Transverse colon (tissue), 4 donors: ENCODE data around the gene CTNNA1. TPM values are rescaled to one million over a fixed set of nuclear protein-coding genes. Genes with fewer than 3 reads are reported as not detected.
A peak's percentile ranks its signal among the peaks of the same experiment; 100 is the strongest.

ENCODE experiments used
- DNase-seq: peaks from one replicate; pipeline ENCODE4 v3.0.0-alpha.2; 2019
- H3K27ac ChIP-seq, 4 donors: fragments of 200-600 bp; sonication (generic); 2 replicates each; pipeline ENCODE4 v1.5.1; 2016 to 2018; ENCODE audit warnings: inconsistent platforms in 4 of 4
- H3K27me3 ChIP-seq: fragments of 200-600 bp; sonication (generic); 2 replicates; pipeline ENCODE4 v1.5.1; 2017; ENCODE audit warnings: inconsistent platforms
- H3K36me3 ChIP-seq, 4 donors: fragments of 200-600 bp; sonication (generic); 2 replicates each; pipeline ENCODE4 v1.5.1; 2017 to 2019; ENCODE audit warnings: inconsistent platforms in 4 of 4
- H3K4me1 ChIP-seq, 4 donors: fragments of 200-600 bp; sonication (generic); 2 replicates each; pipeline ENCODE4 v1.5.1; 2017 to 2020; ENCODE audit warnings: inconsistent platforms in 4 of 4
- H3K4me3 ChIP-seq, 4 donors: fragments of 200-600 bp; sonication (generic); 1 replicate in 1 of 4; 2 replicates in 3 of 4; pipeline versions ENCODE4 v1.5.1 to v1.6.1; 2017 to 2019; ENCODE audit warnings: inconsistent platforms in 4 of 4
- H3K9me3 ChIP-seq, 2 donors: fragments of 200-600 bp; sonication (generic); 2 replicates each; pipeline ENCODE4 v1.5.1; 2017 to 2019; ENCODE audit warnings: inconsistent platforms in 2 of 2
- EP300 ChIP-seq: sonication (generic); formaldehyde crosslinking; IDR thresholded peaks from one replicate; pipeline ENCODE4 v1.6.1; 2017; ENCODE audit warnings: antibody characterized with exemption, low read depth
- POLR2A ChIP-seq: fragments of 450-650 bp; IDR thresholded peaks from one replicate; pipeline ENCODE4 v1.6.1; 2016; ENCODE audit warnings: antibody characterized with exemption, mild to moderate bottlenecking, moderate library complexity
- POLR2AphosphoS5 ChIP-seq, 3 donors: sonication (generic); formaldehyde crosslinking; IDR thresholded peaks; one replicate each; pipeline ENCODE4 v1.6.1; 2016; ENCODE audit warnings: antibody characterized with exemption in 3 of 3
- WGBS, 2 donors: methylation state at CpG; one replicate each; pipeline ENCODE4 v1.1.5; 2018; ENCODE audit warnings: low coverage in 1 of 2; 5-methylcytosine and 5-hydroxymethylcytosine counted together
- in situ Hi-C, 4 donors: fragments of 200-750 bp; cut with MboI; loops; one replicate each; pipeline versions ENCODE4 v1.15.0 to v1.15.1; 2017; ENCODE audit warnings: low sequenced_read_pairs in 3 of 4, low pct_ligation_motif_present in 1 of 4, low pct_unique_long_range_greater_than_20kb in 1 of 4
- intact Hi-C: fragments of 100-400 bp; cut with DNase I; formaldehyde crosslinking; loops from one replicate; pipeline ENCODE4 v1.15.1; 2023; ENCODE audit warnings: low total_unique reads
- total RNA-seq, 4 donors: library from RNA; depleted of rRNA; stranded (reverse); fragments of >200 nt; gene quantifications; one replicate each; pipeline ENCODE4 v1.1.0, GENCODE V29; 2016
- TF ChIP-seq, protein P1 (sequence below), 5 experiments: fragments of 200-600 bp in 3 of 5; fragments of 450-650 bp in 2 of 5; sonication (generic) in 3 of 5; IDR thresholded peaks; 1 replicate in 2 of 5; 2 replicates in 3 of 5; pipeline ENCODE4 v1.5.1; 2016 to 2017; ENCODE audit warnings: antibody characterized with exemption in 5 of 5, inconsistent platforms in 3 of 5, mild to moderate bottlenecking in 2 of 5, moderate library complexity in 1 of 5

The CTNNA1 gene
- total RNA-seq, 4 donors from 2014 or later, result 272 to 381 (median 316) TPM

DNA sequence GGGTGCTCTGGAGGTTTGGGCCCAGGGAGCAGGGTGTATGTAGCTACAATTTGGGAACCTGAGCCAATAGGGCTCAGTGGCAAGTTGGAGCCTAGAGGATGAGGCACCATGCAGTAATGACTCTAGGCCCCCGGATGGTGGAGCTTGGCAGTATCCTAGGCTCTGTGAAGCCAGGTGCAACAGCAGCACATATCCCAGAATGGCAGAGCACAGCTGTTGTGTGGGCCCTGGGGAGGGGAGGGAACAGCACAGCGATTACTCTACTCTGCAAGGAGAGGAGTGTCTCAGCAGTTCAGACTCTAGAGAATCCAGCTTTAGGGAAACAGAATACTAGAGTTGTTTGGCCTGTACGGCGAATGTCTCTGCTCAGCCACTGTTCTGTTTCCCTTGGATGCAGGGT lies 65.9 kb downstream of the CTNNA1 start:
- Histone ChIP-seq H3K27ac (no peak overlapping the region), H3K36me3 (no peaks in the 10 kb centered on the region), H3K4me1 (peaks cover 0 to 3% (median 0%) of the 10 kb centered on the region in 4 donors), H3K9me3 (no peaks in the 10 kb centered on the region), H3K4me3 (no peak overlapping the region), H3K27me3 (no peaks in the 10 kb centered on the region)
- intact Hi-C loops (no loop called here), in situ Hi-C loops (no loop called here)
- 92% methylated on average over 4 of the region's 4 CpGs; no CpG with 5 or more reads in 1 of the 2 donors for WGBS, 2 donors
- DNase-seq, result no peak
- TF ChIP-seq EP300 (no peak), POLR2AphosphoS5 (IDR thresholded peaks at IDR 0.05) (no peak), POLR2A (no peak)

DNA sequence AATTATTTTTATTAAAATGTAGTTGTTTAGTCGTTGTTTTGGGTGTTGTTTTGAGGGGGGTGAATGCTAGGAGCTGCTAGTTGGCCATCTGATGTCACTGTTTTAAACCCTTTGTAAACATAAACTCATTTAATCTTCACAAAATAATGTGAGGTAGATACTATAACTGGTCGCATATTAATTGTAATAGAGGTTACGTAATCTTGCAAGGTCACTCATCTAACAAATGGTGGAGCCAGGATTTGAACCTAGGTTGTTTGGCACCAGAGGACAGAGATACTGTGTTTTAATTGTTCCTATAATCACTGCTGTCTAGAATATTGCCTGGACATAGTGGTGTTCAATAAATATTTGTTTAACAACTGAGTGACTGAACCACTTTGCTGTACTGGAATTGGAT lies 67.5 kb downstream of the CTNNA1 start:
- 89 to 91% methylated on average over 3 of the region's 3 CpGs for WGBS, 2 donors
- DNase-seq, result no peak
- no peaks in the 10 kb centered on the region for H3K9me3 ChIP-seq
- peaks cover 0 to 6% (median 0%) of the 10 kb centered on the region in 4 donors for H3K4me1 ChIP-seq
- TF ChIP-seq EP300, result no peak
- TF ChIP-seq, protein P1, sequence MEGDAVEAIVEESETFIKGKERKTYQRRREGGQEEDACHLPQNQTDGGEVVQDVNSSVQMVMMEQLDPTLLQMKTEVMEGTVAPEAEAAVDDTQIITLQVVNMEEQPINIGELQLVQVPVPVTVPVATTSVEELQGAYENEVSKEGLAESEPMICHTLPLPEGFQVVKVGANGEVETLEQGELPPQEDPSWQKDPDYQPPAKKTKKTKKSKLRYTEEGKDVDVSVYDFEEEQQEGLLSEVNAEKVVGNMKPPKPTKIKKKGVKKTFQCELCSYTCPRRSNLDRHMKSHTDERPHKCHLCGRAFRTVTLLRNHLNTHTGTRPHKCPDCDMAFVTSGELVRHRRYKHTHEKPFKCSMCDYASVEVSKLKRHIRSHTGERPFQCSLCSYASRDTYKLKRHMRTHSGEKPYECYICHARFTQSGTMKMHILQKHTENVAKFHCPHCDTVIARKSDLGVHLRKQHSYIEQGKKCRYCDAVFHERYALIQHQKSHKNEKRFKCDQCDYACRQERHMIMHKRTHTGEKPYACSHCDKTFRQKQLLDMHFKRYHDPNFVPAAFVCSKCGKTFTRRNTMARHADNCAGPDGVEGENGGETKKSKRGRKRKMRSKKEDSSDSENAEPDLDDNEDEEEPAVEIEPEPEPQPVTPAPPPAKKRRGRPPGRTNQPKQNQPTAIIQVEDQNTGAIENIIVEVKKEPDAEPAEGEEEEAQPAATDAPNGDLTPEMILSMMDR (IDR thresholded peaks at IDR 0.05), result no peak
- no peak for TF ChIP-seq POLR2A
- no peak for TF ChIP-seq POLR2AphosphoS5 (IDR thresholded peaks at IDR 0.05)
- H3K27ac ChIP-seq, result no peak overlapping the region
- H3K36me3 ChIP-seq, result no peaks in the 10 kb centered on the region
- H3K4me3 ChIP-seq, result no peak overlapping the region
- H3K27me3 ChIP-seq, result no peaks in the 10 kb centered on the region
- in situ Hi-C loops, result loop anchor here in 2 of 4 donors (10.0 kb wide), 2 partner anchors 434 to 444 kb away; no protein-coding TSS in a partner anchor
- intact Hi-C loops, result no loop called here

DNA sequence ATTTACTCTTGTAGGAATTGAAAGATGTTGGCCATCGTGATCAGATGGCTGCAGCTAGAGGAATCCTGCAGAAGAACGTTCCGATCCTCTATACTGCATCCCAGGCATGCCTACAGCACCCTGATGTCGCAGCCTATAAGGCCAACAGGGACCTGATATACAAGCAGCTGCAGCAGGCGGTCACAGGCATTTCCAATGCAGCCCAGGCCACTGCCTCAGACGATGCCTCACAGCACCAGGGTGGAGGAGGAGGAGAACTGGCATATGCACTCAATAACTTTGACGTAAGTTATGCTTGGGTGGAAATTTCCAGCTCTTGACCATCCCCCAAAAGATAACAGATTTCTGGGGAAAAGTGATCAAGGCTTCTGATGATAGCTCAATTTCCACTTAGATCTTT lies 71.3 kb downstream of the CTNNA1 start:
- no peak overlapping the region for H3K4me3 ChIP-seq
- H3K27me3 ChIP-seq, result no peaks in the 10 kb centered on the region
- H3K9me3 ChIP-seq, result no peaks in the 10 kb centered on the region
- intact Hi-C loops, result no loop called here
- TF ChIP-seq POLR2A (no peak), EP300 (no peak), POLR2AphosphoS5 (IDR thresholded peaks at IDR 0.05) (no peak)
- TF ChIP-seq, protein P1 (IDR thresholded peaks at IDR 0.05), result no peak
- H3K36me3 ChIP-seq, result peaks cover 0 to 10% (median 2%) of the 10 kb centered on the region in 4 donors
- WGBS, 2 donors, result 74 to 83% methylated on average over 2 to 7 of the region's 7 CpGs
- DNase-seq, result no peak
- no peak overlapping the region for H3K27ac ChIP-seq
- peaks cover 0 to 6% (median 0%) of the 10 kb centered on the region in 4 donors for H3K4me1 ChIP-seq
- in situ Hi-C loops, result loop anchor here in 2 of 4 donors (10.0 kb wide), 2 partner anchors 430 to 440 kb away; no protein-coding TSS in a partner anchor

DNA sequence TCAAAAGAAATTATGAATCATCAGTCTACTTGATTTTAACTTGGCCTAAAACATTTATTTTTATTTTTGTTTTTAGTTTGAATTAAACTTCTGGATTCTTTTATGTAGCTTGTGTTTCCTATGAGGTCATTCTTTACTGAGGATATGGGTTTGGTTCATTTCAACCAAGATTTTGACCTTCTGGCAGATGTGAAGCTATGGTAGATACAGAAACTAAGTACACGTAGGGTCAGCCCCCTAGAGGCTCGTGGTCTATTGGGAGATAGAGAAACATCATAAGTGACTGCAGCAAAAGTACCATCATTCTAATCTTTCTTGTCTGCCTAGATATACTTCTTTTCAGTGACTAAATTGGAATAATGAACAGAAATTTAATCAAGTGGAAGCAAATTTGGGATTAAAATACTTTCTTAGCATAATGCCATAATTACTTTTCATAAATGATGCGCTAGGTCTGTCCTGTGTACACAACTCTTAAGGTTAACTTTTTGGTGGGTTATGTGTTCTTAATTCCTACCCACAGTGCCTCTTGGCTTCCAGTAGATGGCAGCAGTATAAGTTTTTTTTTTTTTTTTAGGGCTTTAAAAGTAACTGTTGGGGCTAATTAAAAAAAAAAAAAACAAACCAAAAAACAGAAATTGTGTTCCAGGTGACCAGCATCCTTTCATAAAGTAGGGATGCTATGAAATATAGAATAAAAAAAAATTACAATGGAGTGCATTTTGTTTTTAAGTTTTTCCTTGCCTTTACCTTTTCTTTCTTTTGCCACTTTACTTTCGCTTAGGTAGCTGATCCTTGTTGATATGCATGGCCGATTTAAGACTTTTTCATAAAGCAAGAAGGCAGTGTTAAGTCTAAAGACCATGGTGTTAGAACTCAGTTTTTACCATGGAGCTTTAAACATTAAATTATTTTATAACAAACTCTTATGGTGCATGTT lies 72.0 kb downstream of the CTNNA1 start:
- in situ Hi-C loops, result loop anchor here in 2 of 4 donors (10.0 kb wide), 2 partner anchors 430 to 440 kb away; no protein-coding TSS in a partner anchor

More for the DNA sequence above, 72.0 kb downstream of the CTNNA1 start:
- no peak overlapping the region for H3K27ac ChIP-seq
- H3K9me3 ChIP-seq, result no peaks in the 10 kb centered on the region
- H3K4me1 ChIP-seq, result peaks cover 0 to 6% (median 0%) of the 10 kb centered on the region in 4 donors
- no peak overlapping the region for H3K4me3 ChIP-seq
- H3K36me3 ChIP-seq, result peaks cover 0 to 10% (median 2%) of the 10 kb centered on the region in 4 donors
- DNase-seq, result no peak
- TF ChIP-seq POLR2A, result no peak
- no peak for TF ChIP-seq EP300
- TF ChIP-seq, protein P1 (IDR thresholded peaks at IDR 0.05), result peak; percentile 28 to 57 (median 54)
- 63 to 69% methylated on average over 5 of the region's 5 CpGs for WGBS, 2 donors
- intact Hi-C loops, result no loop called here
- no peaks in the 10 kb centered on the region for H3K27me3 ChIP-seq
